ENCODE measurements around the gene CATSPERZ. TPM values are rescaled to one million over a fixed set of nuclear protein-coding genes. Genes with fewer than 3 reads are reported as not detected.
A peak's percentile ranks its signal among the peaks of the same experiment; 100 is the strongest.

CATSPERZ gene
- total and polyA plus RNA-seq, 2 experiments from 2014 or later, result 0.46 TPM; not detected in 1

GRCh38 chr11:64340671-64341335 is 40.6 kb downstream of the CATSPERZ start:
- no peaks in the 10 kb centered on the region for H4K20me1 ChIP-seq (ENCODE audit: insufficient read depth, poor library complexity, severe bottlenecking)
- H3K79me2 ChIP-seq, result no peaks in the 10 kb centered on the region
- H2AFZ ChIP-seq, result no peak overlapping the region
- no peak overlapping the region for H3K4me3 ChIP-seq
- no peaks in the 10 kb centered on the region for H3K9me3 ChIP-seq (ENCODE audit: low read depth)
- 42% methylated on average over 18 of the region's 33 CpGs for WGBS (ENCODE audit: low lambda C conversion rate, missing lambda C conversion rate)
- TF ChIP-seq CTCF (IDR thresholded peaks at IDR 0.05; ENCODE audit: poor library complexity) (no peak), EZH2phosphoT487 (IDR thresholded peaks at IDR 0.05; ENCODE audit: low read depth, severe bottlenecking, unreplicated experiment) (no peak), EZH2 (IDR thresholded peaks at IDR 0.05; ENCODE audit: borderline replicate concordance) (no peak)
- H3K36me3 ChIP-seq (replicated peaks; ENCODE audit: insufficient read depth, low read depth), result no peaks in the 10 kb centered on the region
- peak; percentile 34 for DNase-seq (ENCODE audit: low spot score)
- no peaks in the 10 kb centered on the region for H3K27me3 ChIP-seq
- no peaks in the 10 kb centered on the region for H3K4me1 ChIP-seq (ENCODE audit: insufficient read depth)
- no peak overlapping the region for H3K4me2 ChIP-seq
- H3K27ac ChIP-seq, result no peak overlapping the region
- H3K9me2 ChIP-seq (replicated peaks; ENCODE audit: insufficient read depth), result no peaks in the 10 kb centered on the region

- no peak overlapping the region for H2AFZ ChIP-seq
- WGBS (ENCODE audit: low lambda C conversion rate, missing lambda C conversion rate), result 92% methylated on average over 19 of the region's 21 CpGs
Observed at GRCh38 chr11:64341429-64341828, 41.3 kb downstream of the CATSPERZ start.

GRCh38 chr11:64341851-64342791 is 42.0 kb downstream of the CATSPERZ start:
- no peaks in the 10 kb centered on the region for H4K20me1 ChIP-seq (ENCODE audit: insufficient read depth, poor library complexity, severe bottlenecking)
- H3K9me2 ChIP-seq (replicated peaks; ENCODE audit: insufficient read depth), result no peaks in the 10 kb centered on the region
- peak overlapping the region; percentile 29 for H2AFZ ChIP-seq
- H3K79me2 ChIP-seq, result no peaks in the 10 kb centered on the region
- no peaks in the 10 kb centered on the region for H3K4me1 ChIP-seq (ENCODE audit: insufficient read depth)
- peak overlapping the region; percentile 63 for H3K4me2 ChIP-seq
- peak; percentile 93 for DNase-seq (ENCODE audit: low spot score)
- 32% methylated on average over 36 of the region's 55 CpGs for WGBS (ENCODE audit: low lambda C conversion rate, missing lambda C conversion rate)
- no peaks in the 10 kb centered on the region for H3K36me3 ChIP-seq (replicated peaks; ENCODE audit: insufficient read depth, low read depth)
- no peaks in the 10 kb centered on the region for H3K27me3 ChIP-seq
- TF ChIP-seq CTCF (IDR thresholded peaks at IDR 0.05; ENCODE audit: poor library complexity) (peak; percentile 45), EZH2 (IDR thresholded peaks at IDR 0.05; ENCODE audit: borderline replicate concordance) (no peak), EZH2phosphoT487 (IDR thresholded peaks at IDR 0.05; ENCODE audit: low read depth, severe bottlenecking, unreplicated experiment) (no peak)
- H3K4me3 ChIP-seq, result no peak overlapping the region
- H3K9me3 ChIP-seq (ENCODE audit: low read depth), result no peaks in the 10 kb centered on the region
- H3K27ac ChIP-seq, result no peak overlapping the region

More at GRCh38 chr11:64341429-64341828, 41.3 kb downstream of the CATSPERZ start:
- H3K27ac ChIP-seq, result no peak overlapping the region
- H3K4me2 ChIP-seq, result no peak overlapping the region
- TF ChIP-seq EZH2 (IDR thresholded peaks at IDR 0.05; ENCODE audit: borderline replicate concordance) (no peak), EZH2phosphoT487 (IDR thresholded peaks at IDR 0.05; ENCODE audit: low read depth, severe bottlenecking, unreplicated experiment) (no peak), CTCF (IDR thresholded peaks at IDR 0.05; ENCODE audit: poor library complexity) (no peak)
- no peaks in the 10 kb centered on the region for H3K27me3 ChIP-seq
- no peaks in the 10 kb centered on the region for H3K9me3 ChIP-seq (ENCODE audit: low read depth)
- no peaks in the 10 kb centered on the region for H3K4me1 ChIP-seq (ENCODE audit: insufficient read depth)
- H4K20me1 ChIP-seq (ENCODE audit: insufficient read depth, poor library complexity, severe bottlenecking), result no peaks in the 10 kb centered on the region
- H3K4me3 ChIP-seq, result no peak overlapping the region
- peak; percentile 3 for DNase-seq (ENCODE audit: low spot score)
- H3K9me2 ChIP-seq (replicated peaks; ENCODE audit: insufficient read depth), result no peaks in the 10 kb centered on the region
- H3K79me2 ChIP-seq, result no peaks in the 10 kb centered on the region
- H3K36me3 ChIP-seq (replicated peaks; ENCODE audit: insufficient read depth, low read depth), result no peaks in the 10 kb centered on the region

Measured in hepatocyte (in vitro differentiated cells).